ENCODE results near the gene PALM. TPM values are rescaled to one million over a fixed set of nuclear protein-coding genes. Genes with fewer than 3 reads are reported as not detected.

The PALM gene
- total and polyA plus RNA-seq, 4 donors = 0.92 to 5.1 (median 4.3) TPM

DNA sequence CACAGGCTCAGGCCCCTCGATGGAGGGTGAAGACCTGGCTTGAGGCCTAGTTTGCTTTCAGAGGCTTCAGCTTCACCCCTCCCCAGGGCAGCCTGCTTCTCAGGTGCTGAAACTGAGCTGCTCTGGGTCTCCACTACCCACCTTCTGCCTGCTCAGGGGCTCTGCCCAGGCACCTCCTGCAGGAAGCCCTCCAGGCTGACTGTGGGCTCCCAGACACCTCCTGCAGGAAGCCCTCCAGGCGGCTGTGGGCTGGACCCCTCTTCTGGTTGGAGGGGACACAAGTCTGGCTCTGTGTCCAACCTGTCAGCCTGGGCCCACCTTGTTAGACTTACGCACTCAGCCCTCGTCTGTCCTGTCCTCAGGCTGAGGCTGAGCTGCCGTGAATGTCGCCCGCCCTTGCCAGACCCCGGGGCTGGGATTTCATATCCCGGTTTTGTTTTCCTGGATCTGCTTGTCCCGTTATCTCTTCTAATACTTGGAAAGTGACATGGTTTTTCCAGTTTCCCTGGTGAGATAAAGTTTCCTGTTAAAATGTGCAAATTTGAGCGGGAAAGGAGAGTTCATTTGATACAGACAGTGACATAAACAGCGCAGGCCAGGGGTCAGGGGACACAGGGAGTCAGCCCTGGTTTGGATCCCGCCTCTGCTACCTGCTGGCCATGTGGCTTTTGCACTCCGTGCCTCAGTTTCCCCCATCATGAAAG, 21.4 kb downstream of the PALM start:
- Histone ChIP-seq H3K4me1 (ENCODE audit: control insufficient read depth in 4 of 4, insufficient read depth in 4 of 4, low read length in 3 of 4) (no peaks in the 10 kb centered on the region), H3K9ac (ENCODE audit: low read depth in 1 of 2, low read length in 2 of 2) (no peak overlapping the region), H3K27me3 (ENCODE audit: control insufficient read depth in 4 of 4, insufficient read depth in 4 of 4, low read length in 3 of 4) (no peaks in the 10 kb centered on the region), H3K27ac (ENCODE audit: low read depth in 1 of 2, low read length in 2 of 2) (peak overlapping the region; percentile 3 to 44), H3K9me3 (ENCODE audit: control insufficient read depth in 4 of 4, low read length in 3 of 4) (no peaks in the 10 kb centered on the region), H3K4me3 (ENCODE audit: low read depth in 1 of 3, low read length in 3 of 3) (no peak overlapping the region), H3K36me3 (ENCODE audit: control insufficient read depth in 4 of 4, insufficient read depth in 3 of 4, low read depth in 1 of 4, low read length in 3 of 4) (no peaks in the 10 kb centered on the region)
- TF ChIP-seq JUND (IDR thresholded peaks at IDR 0.05) (peak in 1 of 2 donors; percentile 26), NR2F2 (IDR thresholded peaks at IDR 0.05) (peak; percentile 85)
- TF ChIP-seq, protein P1, sequence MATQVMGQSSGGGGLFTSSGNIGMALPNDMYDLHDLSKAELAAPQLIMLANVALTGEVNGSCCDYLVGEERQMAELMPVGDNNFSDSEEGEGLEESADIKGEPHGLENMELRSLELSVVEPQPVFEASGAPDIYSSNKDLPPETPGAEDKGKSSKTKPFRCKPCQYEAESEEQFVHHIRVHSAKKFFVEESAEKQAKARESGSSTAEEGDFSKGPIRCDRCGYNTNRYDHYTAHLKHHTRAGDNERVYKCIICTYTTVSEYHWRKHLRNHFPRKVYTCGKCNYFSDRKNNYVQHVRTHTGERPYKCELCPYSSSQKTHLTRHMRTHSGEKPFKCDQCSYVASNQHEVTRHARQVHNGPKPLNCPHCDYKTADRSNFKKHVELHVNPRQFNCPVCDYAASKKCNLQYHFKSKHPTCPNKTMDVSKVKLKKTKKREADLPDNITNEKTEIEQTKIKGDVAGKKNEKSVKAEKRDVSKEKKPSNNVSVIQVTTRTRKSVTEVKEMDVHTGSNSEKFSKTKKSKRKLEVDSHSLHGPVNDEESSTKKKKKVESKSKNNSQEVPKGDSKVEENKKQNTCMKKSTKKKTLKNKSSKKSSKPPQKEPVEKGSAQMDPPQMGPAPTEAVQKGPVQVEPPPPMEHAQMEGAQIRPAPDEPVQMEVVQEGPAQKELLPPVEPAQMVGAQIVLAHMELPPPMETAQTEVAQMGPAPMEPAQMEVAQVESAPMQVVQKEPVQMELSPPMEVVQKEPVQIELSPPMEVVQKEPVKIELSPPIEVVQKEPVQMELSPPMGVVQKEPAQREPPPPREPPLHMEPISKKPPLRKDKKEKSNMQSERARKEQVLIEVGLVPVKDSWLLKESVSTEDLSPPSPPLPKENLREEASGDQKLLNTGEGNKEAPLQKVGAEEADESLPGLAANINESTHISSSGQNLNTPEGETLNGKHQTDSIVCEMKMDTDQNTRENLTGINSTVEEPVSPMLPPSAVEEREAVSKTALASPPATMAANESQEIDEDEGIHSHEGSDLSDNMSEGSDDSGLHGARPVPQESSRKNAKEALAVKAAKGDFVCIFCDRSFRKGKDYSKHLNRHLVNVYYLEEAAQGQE (IDR thresholded peaks at IDR 0.05) = no peak
- DNase-seq (ENCODE audit: low spot score) = no peak
- WGBS = 72% methylated on average over 14 of the region's 14 CpGs

DNA sequence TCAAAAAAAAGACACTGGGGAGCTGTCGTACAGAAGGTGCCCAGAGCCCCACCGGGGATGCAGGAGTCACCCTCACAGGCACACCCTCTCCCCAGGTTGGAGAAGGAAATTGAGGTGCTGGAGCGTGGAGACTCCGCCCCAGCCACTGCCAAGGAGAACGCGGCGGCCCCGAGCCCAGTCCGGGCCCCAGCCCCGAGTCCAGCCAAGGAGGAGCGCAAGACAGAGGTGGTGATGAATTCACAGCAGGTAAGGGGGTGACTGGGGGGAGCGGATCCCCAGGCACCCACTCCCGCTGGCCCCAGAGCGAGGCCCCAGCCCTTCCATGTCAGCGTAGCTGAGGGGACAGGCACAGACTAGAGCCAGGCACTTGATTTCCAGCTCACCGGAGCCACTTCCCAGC, 22.3 kb downstream of the PALM start:
- no peak overlapping the region for H3K4me3 ChIP-seq (ENCODE audit: low read depth in 1 of 3, low read length in 3 of 3)
- no peak overlapping the region for H3K27ac ChIP-seq (ENCODE audit: low read depth in 1 of 2, low read length in 2 of 2)
- WGBS = 89% methylated on average over 16 of the region's 16 CpGs
- DNase-seq (ENCODE audit: low spot score) = no peak
- no peak overlapping the region for H3K9ac ChIP-seq (ENCODE audit: low read depth in 1 of 2, low read length in 2 of 2)
- no peaks in the 10 kb centered on the region for H3K9me3 ChIP-seq (ENCODE audit: control insufficient read depth in 4 of 4, low read length in 3 of 4)
- H3K4me1 ChIP-seq (ENCODE audit: control insufficient read depth in 4 of 4, insufficient read depth in 4 of 4, low read length in 3 of 4) = no peaks in the 10 kb centered on the region
- TF ChIP-seq FOXA2 (IDR thresholded peaks at IDR 0.05) (no peak), FOXA1 (IDR thresholded peaks at IDR 0.05) (no peak), EGR1 (IDR thresholded peaks at IDR 0.05; ENCODE audit: low read depth in 2 of 2) (no peak), GABPA (IDR thresholded peaks at IDR 0.05 in 1 of 2, conservative IDR thresholded peaks at IDR 0.05 in 1 of 2) (no peak)
- TF ChIP-seq, protein P2, sequence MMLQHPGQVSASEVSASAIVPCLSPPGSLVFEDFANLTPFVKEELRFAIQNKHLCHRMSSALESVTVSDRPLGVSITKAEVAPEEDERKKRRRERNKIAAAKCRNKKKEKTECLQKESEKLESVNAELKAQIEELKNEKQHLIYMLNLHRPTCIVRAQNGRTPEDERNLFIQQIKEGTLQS (IDR thresholded peaks at IDR 0.05) = no peak
- TF ChIP-seq, protein P3, sequence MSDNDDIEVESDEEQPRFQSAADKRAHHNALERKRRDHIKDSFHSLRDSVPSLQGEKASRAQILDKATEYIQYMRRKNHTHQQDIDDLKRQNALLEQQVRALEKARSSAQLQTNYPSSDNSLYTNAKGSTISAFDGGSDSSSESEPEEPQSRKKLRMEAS (IDR thresholded peaks at IDR 0.05) = no peak
- TF ChIP-seq, protein P1 (IDR thresholded peaks at IDR 0.05) = no peak
- no peaks in the 10 kb centered on the region for H3K27me3 ChIP-seq (ENCODE audit: control insufficient read depth in 4 of 4, insufficient read depth in 4 of 4, low read length in 3 of 4)
- no peaks in the 10 kb centered on the region for H3K36me3 ChIP-seq (ENCODE audit: control insufficient read depth in 4 of 4, insufficient read depth in 3 of 4, low read depth in 1 of 4, low read length in 3 of 4)
